HTR-8/SVneo (cell line): ENCODE measurements around the gene TOLLIP.
"Not testable (repeated sequence)": the region's sequence is repeated elsewhere in the genome, so short reads cannot be mapped to it uniquely, and the experiment has no call there.

Experiments used
- DNase-seq: peaks from one replicate; pipeline ENCODE4 v3.0.0; 2011; ENCODE audit warnings: low spot score, mixed read lengths; ENCODE audit not compliant: insufficient read length
- FAIRE-seq: peaks from 2 replicates; lab custom pipeline; 2011; peaks lifted over from hg19 to GRCh38; lab: Jason Lieb, UNC

TOLLIP gene

GRCh38 chr11:1270476-1270875, 39.0 kb downstream of the TOLLIP start:
- FAIRE-seq = no peak
- DNase-seq = no peak

- DNase-seq (no peak), FAIRE-seq (no peak)
Observed at GRCh38 chr11:1269957-1270356, 39.5 kb downstream of the TOLLIP start.

- FAIRE-seq (no peak), DNase-seq (no peak)
Observed at GRCh38 chr11:1267441-1268100, 41.9 kb downstream of the TOLLIP start.

- DNase-seq, FAIRE-seq: not testable (repeated sequence)
Observed at GRCh38 chr11:1266976-1267375, 42.5 kb downstream of the TOLLIP start.

GRCh38 chr11:1265480-1265879, 44.0 kb downstream of the TOLLIP start:
- not testable (repeated sequence) for FAIRE-seq, DNase-seq

- DNase-seq = peak; percentile 41
- not testable (repeated sequence) for FAIRE-seq
Observed at GRCh38 chr11:1264444-1264843, 45.0 kb downstream of the TOLLIP start.

- DNase-seq (no peak), FAIRE-seq (no peak)
Observed at GRCh38 chr11:1263010-1263409, 46.4 kb downstream of the TOLLIP start.

GRCh38 chr11:1262172-1263006, 47.0 kb downstream of the TOLLIP start:
- DNase-seq (peak; percentile 86), FAIRE-seq (peak; percentile 95)

- FAIRE-seq = no peak
- no peak for DNase-seq
Observed at GRCh38 chr11:1261241-1262071, 48.0 kb downstream of the TOLLIP start.

GRCh38 chr11:1260620-1261019, 48.8 kb downstream of the TOLLIP start:
- FAIRE-seq = no peak

GRCh38 chr11:1260023-1260501, 49.4 kb downstream of the TOLLIP start:
- DNase-seq = no peak

More at GRCh38 chr11:1260620-1261019, 48.8 kb downstream of the TOLLIP start:
- DNase-seq = no peak

GRCh38 chr11:1259561-1259960, 49.9 kb downstream of the TOLLIP start:
- FAIRE-seq (no peak), DNase-seq (no peak)

More at GRCh38 chr11:1260023-1260501, 49.4 kb downstream of the TOLLIP start:
- FAIRE-seq = no peak

- FAIRE-seq (no peak), DNase-seq (no peak)
Observed at GRCh38 chr11:1259076-1259461, 50.4 kb downstream of the TOLLIP start.

- FAIRE-seq (no peak), DNase-seq (no peak)
Observed at GRCh38 chr11:1258401-1259075, 50.9 kb downstream of the TOLLIP start.

- FAIRE-seq = no peak
- DNase-seq = no peak
Observed at GRCh38 chr11:1257916-1258315, 51.5 kb downstream of the TOLLIP start.

- DNase-seq (no peak), FAIRE-seq (no peak)
Observed at GRCh38 chr11:1257366-1257765, 52.1 kb downstream of the TOLLIP start.

GRCh38 chr11:1256257-1257045, 53.0 kb downstream of the TOLLIP start:
- no peak for FAIRE-seq
- no peak for DNase-seq

- FAIRE-seq (no peak), DNase-seq (no peak)
Observed at GRCh38 chr11:1255151-1255550, 54.3 kb downstream of the TOLLIP start.

- no peak for FAIRE-seq
- no peak for DNase-seq
Observed at GRCh38 chr11:1254733-1255132, 54.7 kb downstream of the TOLLIP start.
